Measurements from ENCODE around the gene LAD1.

LAD1 gene

GRCh38 chr1:201350361-201350725 is 48.8 kb downstream of the LAD1 start:
- Histone ChIP-seq H3K4me2 (ENCODE audit: low read length) (no peak overlapping the region), H3K9me3 (ENCODE audit: low read length) (no peaks in the 10 kb centered on the region)

GRCh38 chr1:201349092-201349491 is 50.0 kb downstream of the LAD1 start:
- Histone ChIP-seq H2AFZ (ENCODE audit: low read length) (no peak overlapping the region), H3K9me3 (ENCODE audit: low read length) (no peaks in the 10 kb centered on the region), H3K4me3 (ENCODE audit: low read depth, low read length, poor library complexity, severe bottlenecking) (no peak overlapping the region), H3K9me2 (ENCODE audit: low read depth, low read length) (no peaks in the 10 kb centered on the region), H3K4me1 (ENCODE audit: insufficient read depth, low read length, severe bottlenecking) (no peaks in the 10 kb centered on the region), H3K27ac (ENCODE audit: low read depth, low read length, poor library complexity, severe bottlenecking) (no peak overlapping the region), H3K79me2 (ENCODE audit: insufficient read depth, low read length) (no peaks in the 10 kb centered on the region), H3K27me3 (ENCODE audit: insufficient read depth, low read length) (no peaks in the 10 kb centered on the region), H3K9ac (ENCODE audit: low read length) (no peak overlapping the region), H3K36me3 (ENCODE audit: insufficient read depth, low read length) (no peaks in the 10 kb centered on the region), H3K4me2 (ENCODE audit: low read length) (no peak overlapping the region), H3F3A (ENCODE audit: insufficient read depth, low read length) (no peaks in the 10 kb centered on the region), H4K20me1 (ENCODE audit: insufficient read depth, low read length) (no peaks in the 10 kb centered on the region)
- no peak for TF ChIP-seq CTCF (IDR thresholded peaks at IDR 0.05; ENCODE audit: low read length)
- TF ChIP-seq EZH2 (IDR thresholded peaks at IDR 0.05; ENCODE audit: borderline replicate concordance, low read length): no peak

More at GRCh38 chr1:201350361-201350725, 48.8 kb downstream of the LAD1 start:
- Histone ChIP-seq H3K9ac (ENCODE audit: low read length) (no peak overlapping the region), H3K4me3 (ENCODE audit: low read depth, low read length, poor library complexity, severe bottlenecking) (no peak overlapping the region), H4K20me1 (ENCODE audit: insufficient read depth, low read length) (no peaks in the 10 kb centered on the region), H2AFZ (ENCODE audit: low read length) (no peak overlapping the region), H3F3A (ENCODE audit: insufficient read depth, low read length) (no peaks in the 10 kb centered on the region), H3K27me3 (ENCODE audit: insufficient read depth, low read length) (no peaks in the 10 kb centered on the region), H3K79me2 (ENCODE audit: insufficient read depth, low read length) (no peaks in the 10 kb centered on the region), H3K27ac (ENCODE audit: low read depth, low read length, poor library complexity, severe bottlenecking) (no peak overlapping the region), H3K9me2 (ENCODE audit: low read depth, low read length) (no peaks in the 10 kb centered on the region), H3K36me3 (ENCODE audit: insufficient read depth, low read length) (no peaks in the 10 kb centered on the region), H3K4me1 (ENCODE audit: insufficient read depth, low read length, severe bottlenecking) (no peaks in the 10 kb centered on the region)
- TF ChIP-seq EZH2 (IDR thresholded peaks at IDR 0.05; ENCODE audit: borderline replicate concordance, low read length): no peak
- TF ChIP-seq CTCF (IDR thresholded peaks at IDR 0.05; ENCODE audit: low read length): no peak

GRCh38 chr1:201348211-201348566 is 50.9 kb downstream of the LAD1 start:
- no peaks in the 10 kb centered on the region for H3K9me3 ChIP-seq (ENCODE audit: low read length)
- no peaks in the 10 kb centered on the region for H3K9me2 ChIP-seq (ENCODE audit: low read depth, low read length)
- no peak overlapping the region for H2AFZ ChIP-seq (ENCODE audit: low read length)
- H3K4me1 ChIP-seq (ENCODE audit: insufficient read depth, low read length, severe bottlenecking): no peaks in the 10 kb centered on the region
- no peaks in the 10 kb centered on the region for H4K20me1 ChIP-seq (ENCODE audit: insufficient read depth, low read length)
- H3K27me3 ChIP-seq (ENCODE audit: insufficient read depth, low read length): no peaks in the 10 kb centered on the region
- H3K27ac ChIP-seq (ENCODE audit: low read depth, low read length, poor library complexity, severe bottlenecking): no peak overlapping the region
- H3K9ac ChIP-seq (ENCODE audit: low read length): no peak overlapping the region
- no peak overlapping the region for H3K4me3 ChIP-seq (ENCODE audit: low read depth, low read length, poor library complexity, severe bottlenecking)
- no peaks in the 10 kb centered on the region for H3F3A ChIP-seq (ENCODE audit: insufficient read depth, low read length)
- no peaks in the 10 kb centered on the region for H3K79me2 ChIP-seq (ENCODE audit: insufficient read depth, low read length)
- TF ChIP-seq CTCF (IDR thresholded peaks at IDR 0.05; ENCODE audit: low read length) (peak; percentile 46), EZH2 (IDR thresholded peaks at IDR 0.05; ENCODE audit: borderline replicate concordance, low read length) (no peak)
- H3K36me3 ChIP-seq (ENCODE audit: insufficient read depth, low read length): no peaks in the 10 kb centered on the region
- no peak overlapping the region for H3K4me2 ChIP-seq (ENCODE audit: low read length)

Measured in OCI-LY1 (cell line).